Neuronal stem cell (in vitro differentiated cells): ENCODE results near the gene SLC31A2.

Experiments
- DNase-seq: peaks from one replicate; pipeline ENCODE4 v3.0.0-alpha.2; 2013; ENCODE audit warnings: low spot score
- H2AFZ ChIP-seq: one replicate; pipeline ENCODE4 v1.6.1; 2013; ENCODE audit warnings: mild to moderate bottlenecking, low read length, inconsistent platforms
- H2AK5ac ChIP-seq: 2 replicates; pipeline ENCODE4 v1.6.1; 2013; ENCODE audit warnings: low read depth, mild to moderate bottlenecking, inconsistent platforms, low read length, moderate library complexity, mixed read lengths
- H2BK120ac ChIP-seq: 2 replicates; pipeline ENCODE4 v1.6.1; 2013; ENCODE audit warnings: low read depth, mild to moderate bottlenecking, inconsistent platforms, low read length, moderate library complexity, mixed read lengths
- H2BK12ac ChIP-seq: one replicate; pipeline ENCODE4 v1.6.1; 2013; ENCODE audit warnings: low read length, inconsistent platforms
- H2BK15ac ChIP-seq: 2 replicates; pipeline ENCODE4 v1.6.1; 2013; ENCODE audit warnings: mild to moderate bottlenecking, low read length, inconsistent platforms, mixed read lengths
- H2BK5ac ChIP-seq: one replicate; pipeline ENCODE4 v1.6.1; 2013; ENCODE audit warnings: inconsistent platforms, mild to moderate bottlenecking, low read length, moderate library complexity
- H3K14ac ChIP-seq: one replicate; pipeline ENCODE4 v1.6.1; 2013; ENCODE audit warnings: low read length, inconsistent platforms
- H3K18ac ChIP-seq: 2 replicates; pipeline ENCODE4 v1.6.1; 2013; ENCODE audit warnings: low read length, inconsistent platforms
- H3K23ac ChIP-seq: 2 replicates; pipeline ENCODE4 v1.6.1; 2013; ENCODE audit warnings: low read depth, mild to moderate bottlenecking, mixed read lengths, low read length, inconsistent platforms; ENCODE audit not compliant: poor library complexity
- H3K27ac ChIP-seq: replicated peaks from 3 replicates; pipeline ENCODE4 v1.5.1; 2013; ENCODE audit warnings: low read length, inconsistent platforms
- H3K27me3 ChIP-seq, 3 experiments: 2 replicates each; pipeline ENCODE4 v1.6.1; 2013; ENCODE audit warnings: low read length in 3 of 3, mild to moderate bottlenecking in 2 of 3, inconsistent platforms in 1 of 3, low read depth in 1 of 3, mixed read lengths in 1 of 3, moderate library complexity in 1 of 3; ENCODE audit not compliant: control insufficient read depth in 3 of 3, insufficient read depth in 3 of 3
- H3K36me3 ChIP-seq, 2 donors: replicated peaks in 1 of 2; 2 replicates each; pipeline ENCODE4 v1.6.1; 2013; ENCODE audit warnings: low read length in 2 of 2; ENCODE audit not compliant: control insufficient read depth in 2 of 2, insufficient read depth in 2 of 2
- H3K4ac ChIP-seq: 2 replicates; pipeline ENCODE4 v1.6.1; 2013; ENCODE audit warnings: inconsistent platforms, mild to moderate bottlenecking, low read length, moderate library complexity
- H3K4me1 ChIP-seq, 2 donors: 1 replicate in 1 of 2; 2 replicates in 1 of 2; pipeline ENCODE4 v1.6.1; 2013; ENCODE audit warnings: low read length in 2 of 2, low read depth in 1 of 2; ENCODE audit not compliant: control insufficient read depth in 2 of 2, insufficient read depth in 1 of 2
- H3K4me2 ChIP-seq: one replicate; pipeline ENCODE4 v1.6.1; 2013; ENCODE audit warnings: mild to moderate bottlenecking, low read length, inconsistent platforms; ENCODE audit not compliant: insufficient read depth, poor library complexity, severe bottlenecking
- H3K4me3 ChIP-seq, 2 donors: 2 replicates each; pipeline ENCODE4 v1.5.1; 2013; ENCODE audit warnings: low read length in 2 of 2, mild to moderate bottlenecking in 2 of 2, inconsistent platforms in 1 of 2, moderate library complexity in 1 of 2
- H3K79me1 ChIP-seq: one replicate; pipeline ENCODE4 v1.6.1; 2013; ENCODE audit warnings: low read depth, mild to moderate bottlenecking, inconsistent platforms, low read length, moderate library complexity
- H3K9ac ChIP-seq: one replicate; pipeline ENCODE4 v1.6.1; 2013; ENCODE audit warnings: mild to moderate bottlenecking, low read depth, low read length, inconsistent platforms; ENCODE audit not compliant: poor library complexity
- H3K9me3 ChIP-seq, 2 donors: replicated peaks in 1 of 2; 2 replicates each; pipeline versions ENCODE3 to v1.6.1; 2013; ENCODE audit warnings: low read length in 2 of 2, mild to moderate bottlenecking in 2 of 2, inconsistent platforms in 1 of 2, low read depth in 1 of 2, mixed read lengths in 1 of 2, moderate library complexity in 1 of 2; ENCODE audit not compliant: control insufficient read depth in 2 of 2, insufficient read depth in 1 of 2
- H4K8ac ChIP-seq: one replicate; pipeline ENCODE4 v1.6.1; 2013; ENCODE audit warnings: low read depth, mild to moderate bottlenecking, inconsistent platforms, low read length, moderate library complexity
- H4K91ac ChIP-seq: one replicate; pipeline ENCODE4 v1.6.1; 2013; ENCODE audit warnings: low read length, low read depth, mild to moderate bottlenecking, inconsistent platforms; ENCODE audit not compliant: poor library complexity
- WGBS, 2 donors: extraction: QIAGEN DNeasy Blood & Tissue Kit; methylation state at CpG; one replicate each; pipeline ENCODE4 v1.1.7; 2013; ENCODE audit warnings: missing lambda C conversion rate in 2 of 2, mixed read lengths in 1 of 2; ENCODE audit not compliant: insufficient read length in 2 of 2, insufficient replicate concordance in 1 of 2; ENCODE audit errors: extremely low coverage in 2 of 2; 5-methylcytosine and 5-hydroxymethylcytosine counted together

The SLC31A2 gene

GRCh38 chr9:113199683-113200329 is 49.0 kb downstream of the SLC31A2 start:
- Histone ChIP-seq H4K8ac (no peak overlapping the region), H3K9me3 (no peaks in the 10 kb centered on the region), H3K18ac (no peak overlapping the region), H2AFZ (no peak overlapping the region), H3K27me3 (no peaks in the 10 kb centered on the region), H3K79me1 (no peaks in the 10 kb centered on the region), H3K9ac (no peak overlapping the region), H3K14ac (no peak overlapping the region), H3K4me2 (no peak overlapping the region), H2BK120ac (no peak overlapping the region), H2BK5ac (no peak overlapping the region), H3K4me1 (no peaks in the 10 kb centered on the region), H3K4me3 (no peak overlapping the region), H3K36me3 (peaks cover 6 to 78% of the 10 kb centered on the region in 2 donors), H2BK12ac (no peak overlapping the region), H3K4ac (no peak overlapping the region), H2AK5ac (no peak overlapping the region), H4K91ac (no peak overlapping the region), H3K23ac (no peak overlapping the region), H3K27ac (no peak overlapping the region), H2BK15ac (no peak overlapping the region)
- WGBS, 2 donors: no CpG with 5 or more reads among the region's 4 CpGs
- DNase-seq: no peak

GRCh38 chr9:113205432-113205831 is 54.6 kb downstream of the SLC31A2 start:
- no CpG with 5 or more reads among the region's 2 CpGs for WGBS, 2 donors
- no peak for DNase-seq
- no peaks in the 10 kb centered on the region for H3K4me1 ChIP-seq
- H3K4me2 ChIP-seq: no peak overlapping the region
- no peak overlapping the region for H2AK5ac ChIP-seq
- no peaks in the 10 kb centered on the region for H3K9me3 ChIP-seq
- H2BK5ac ChIP-seq: no peak overlapping the region
- no peak overlapping the region for H3K9ac ChIP-seq
- peaks cover 4 to 80% of the 10 kb centered on the region in 2 donors for H3K36me3 ChIP-seq
- no peak overlapping the region for H2BK12ac ChIP-seq
- H4K91ac ChIP-seq: no peak overlapping the region
- H3K4ac ChIP-seq: no peak overlapping the region
- H3K79me1 ChIP-seq: no peaks in the 10 kb centered on the region
- no peak overlapping the region for H3K4me3 ChIP-seq
- H3K23ac ChIP-seq: no peak overlapping the region
- H3K27ac ChIP-seq: no peak overlapping the region
- no peak overlapping the region for H3K18ac ChIP-seq
- H3K27me3 ChIP-seq: no peaks in the 10 kb centered on the region
- H2BK15ac ChIP-seq: no peak overlapping the region
- H3K14ac ChIP-seq: no peak overlapping the region
- H2AFZ ChIP-seq: no peak overlapping the region
- H2BK120ac ChIP-seq: no peak overlapping the region
- no peak overlapping the region for H4K8ac ChIP-seq

GRCh38 chr9:113205861-113206260 is 55.1 kb downstream of the SLC31A2 start:
- no peak for DNase-seq
- Histone ChIP-seq H2AK5ac (no peak overlapping the region), H3K4me2 (no peak overlapping the region), H2BK12ac (no peak overlapping the region), H3K9ac (no peak overlapping the region), H4K8ac (no peak overlapping the region), H3K4me3 (no peak overlapping the region), H4K91ac (no peak overlapping the region), H2AFZ (no peak overlapping the region), H3K9me3 (no peaks in the 10 kb centered on the region), H3K4me1 (no peaks in the 10 kb centered on the region), H3K4ac (no peak overlapping the region), H2BK120ac (no peak overlapping the region), H3K27me3 (no peaks in the 10 kb centered on the region), H3K79me1 (no peaks in the 10 kb centered on the region), H3K36me3 (peaks cover 4 to 80% of the 10 kb centered on the region in 2 donors), H3K18ac (no peak overlapping the region), H3K27ac (no peak overlapping the region), H2BK15ac (no peak overlapping the region), H2BK5ac (no peak overlapping the region), H3K14ac (no peak overlapping the region), H3K23ac (no peak overlapping the region)
- WGBS, 2 donors: no CpG with 5 or more reads among the region's 1 CpG

- Histone ChIP-seq H3K4ac (no peak overlapping the region), H2BK12ac (no peak overlapping the region), H3K23ac (no peak overlapping the region), H4K8ac (no peak overlapping the region), H4K91ac (no peak overlapping the region), H3K36me3 (peaks cover 2 to 38% of the 10 kb centered on the region in 2 donors), H3K4me2 (no peak overlapping the region), H2BK15ac (no peak overlapping the region), H2AK5ac (no peak overlapping the region), H3K27me3 (no peaks in the 10 kb centered on the region), H3K79me1 (no peaks in the 10 kb centered on the region), H3K18ac (no peak overlapping the region), H3K9ac (no peak overlapping the region), H2BK120ac (no peak overlapping the region), H3K9me3 (no peaks in the 10 kb centered on the region), H3K14ac (no peak overlapping the region), H3K4me3 (no peak overlapping the region), H2AFZ (no peak overlapping the region), H3K4me1 (no peaks in the 10 kb centered on the region), H3K27ac (no peak overlapping the region), H2BK5ac (no peak overlapping the region)
- DNase-seq: no peak
- WGBS, 2 donors: no CpG with 5 or more reads among the region's 10 CpGs
Observed at GRCh38 chr9:113210815-113211214, 60.0 kb downstream of the SLC31A2 start.
